IPS-NIHi7 (cell line): ENCODE data around the gene MFN1.

Experiments
- DNase-seq: peaks from one replicate; pipeline ENCODE4 v3.0.0; 2012; ENCODE audit warnings: mixed read lengths; ENCODE audit errors: extremely low spot score

MFN1 gene

DNA sequence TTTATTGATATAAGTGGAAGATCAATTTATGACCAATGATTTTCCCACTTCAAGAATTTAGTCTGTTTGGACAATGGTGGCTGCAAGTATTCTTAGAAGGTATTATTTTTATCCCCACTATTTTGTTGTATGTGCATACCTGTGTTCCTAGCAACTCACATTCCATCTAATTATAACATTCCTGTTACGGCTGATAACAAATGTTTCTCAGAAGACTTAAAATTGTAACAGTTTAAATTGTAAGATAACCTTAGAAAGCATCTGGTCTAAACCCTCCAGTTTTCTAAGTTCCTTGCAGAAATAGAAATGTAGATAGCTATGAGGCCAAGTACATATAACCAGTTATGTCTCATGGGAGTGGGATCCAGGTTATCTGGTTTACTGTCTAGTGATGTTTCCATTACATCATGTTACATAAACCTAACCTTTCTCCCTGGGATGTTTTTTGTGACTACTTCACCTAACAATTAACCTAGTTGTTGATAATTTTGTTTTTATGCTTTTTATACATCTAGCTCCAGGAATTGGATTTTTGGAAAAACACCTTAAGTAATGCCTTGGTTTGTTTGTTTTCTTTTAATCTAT lies 11.1 kb upstream of the MFN1 start:
- no peak for DNase-seq

DNA sequence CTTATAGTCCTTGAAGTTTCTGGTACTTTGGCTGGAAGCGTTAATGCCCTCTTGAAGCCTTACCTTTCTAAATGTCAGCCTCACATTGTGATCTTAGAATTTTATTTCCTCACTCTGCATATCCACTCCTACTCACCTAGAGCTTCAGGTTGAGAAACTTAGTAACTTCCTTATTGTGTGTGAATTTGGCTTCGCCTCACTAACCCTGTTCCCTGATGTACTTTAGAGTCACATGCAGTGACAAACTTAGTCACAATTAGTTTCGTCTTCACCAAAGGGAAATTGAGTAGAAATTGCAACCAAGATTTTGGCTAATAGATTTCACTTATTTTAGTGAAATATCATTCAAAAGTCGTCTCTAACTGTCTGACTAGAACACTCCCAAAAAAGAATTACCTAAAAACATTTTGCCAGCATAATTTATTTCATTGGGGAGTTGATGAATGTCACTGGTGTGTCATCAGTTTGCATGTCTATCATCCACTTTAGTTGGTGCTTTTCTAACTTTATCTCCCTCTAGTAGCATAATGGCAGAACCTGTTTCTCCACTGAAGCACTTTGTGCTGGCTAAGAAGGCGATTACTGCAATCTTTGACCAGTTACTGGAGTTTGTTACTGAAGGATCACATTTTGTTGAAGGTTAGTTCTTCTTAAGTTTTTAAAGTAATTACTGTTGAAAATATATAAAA lies 960 bp downstream of the MFN1 start:
- DNase-seq: no peak

GRCh38 chr3:179355996-179356395 lies 8.5 kb downstream of the MFN1 start:
- no peak for DNase-seq

GRCh38 chr3:179363332-179363731 lies 15.8 kb downstream of the MFN1 start:
- DNase-seq: no peak

GRCh38 chr3:179369621-179370020 lies 22.1 kb downstream of the MFN1 start:
- no peak for DNase-seq

- no peak for DNase-seq
These were observed 26.4 kb downstream of the MFN1 start for GRCh38 chr3:179373938-179374337.

DNA sequence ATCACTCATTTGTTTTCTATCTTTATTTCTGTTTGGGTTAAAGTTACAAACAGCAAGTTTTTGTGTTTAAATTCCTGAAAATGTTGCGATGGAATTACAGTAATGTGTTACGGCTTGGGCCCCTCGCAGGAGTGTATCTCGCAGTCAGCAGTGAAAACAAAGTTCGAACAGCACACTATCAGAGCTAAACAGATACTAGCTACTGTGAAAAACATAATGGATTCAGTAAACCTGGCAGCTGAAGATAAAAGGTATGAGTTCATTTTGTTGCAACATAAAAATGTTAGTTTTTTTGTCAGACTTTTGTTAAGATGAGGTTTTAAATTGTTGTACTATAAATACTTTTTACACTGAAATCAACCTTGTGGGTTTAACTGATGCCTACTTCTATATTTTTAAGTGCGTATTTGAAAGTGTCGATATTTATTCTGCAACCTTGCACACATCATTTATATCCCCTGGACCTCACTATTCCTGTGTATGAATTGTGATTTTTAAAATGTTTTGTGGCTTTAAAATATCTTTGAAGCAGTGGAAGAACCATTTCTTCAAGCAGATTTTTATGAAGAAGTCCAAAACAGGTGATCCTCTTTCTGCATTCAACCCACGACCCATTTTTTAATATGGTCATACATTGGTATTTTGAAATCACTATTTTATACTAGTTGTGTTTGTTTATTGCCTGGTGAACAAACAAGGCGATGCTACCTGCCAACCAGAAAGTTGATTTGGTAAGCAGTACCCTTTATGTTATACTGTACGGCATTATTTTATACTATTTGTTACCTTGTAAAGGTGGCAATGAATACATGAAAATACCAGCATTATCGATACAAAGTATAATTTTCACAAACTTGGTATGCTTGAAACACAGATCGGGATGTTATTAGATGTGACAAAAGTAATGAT lies 27.8 kb downstream of the MFN1 start:
- no peak for DNase-seq

DNA sequence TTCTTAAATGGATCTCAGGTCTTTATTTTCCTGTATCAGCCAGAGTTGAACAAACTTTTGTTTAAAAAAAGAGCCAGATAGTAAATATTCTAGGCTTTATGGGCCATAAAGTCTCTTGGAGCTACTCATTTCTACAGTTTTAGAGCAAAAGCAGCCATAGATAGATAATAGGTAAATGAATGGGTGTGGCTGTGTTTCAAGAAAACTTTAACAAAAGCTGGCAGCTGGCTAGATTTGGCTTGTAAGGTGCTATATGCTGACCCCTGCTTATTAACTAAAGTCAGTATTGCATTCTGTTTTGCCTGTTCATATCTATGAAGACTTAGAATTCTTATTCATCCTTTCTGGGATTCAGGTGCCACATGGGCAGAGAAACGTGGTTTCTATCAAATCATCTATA lies 29.0 kb downstream of the MFN1 start:
- DNase-seq: no peak

GRCh38 chr3:179391906-179392305 lies 44.4 kb downstream of the MFN1 start:
- no peak for DNase-seq

GRCh38 chr3:179398574-179399231 lies 51.2 kb downstream of the MFN1 start:
- no peak for DNase-seq

GRCh38 chr3:179401561-179401960 lies 54.1 kb downstream of the MFN1 start:
- no peak for DNase-seq

GRCh38 chr3:179402963-179403362 lies 55.5 kb downstream of the MFN1 start:
- no peak for DNase-seq

DNA sequence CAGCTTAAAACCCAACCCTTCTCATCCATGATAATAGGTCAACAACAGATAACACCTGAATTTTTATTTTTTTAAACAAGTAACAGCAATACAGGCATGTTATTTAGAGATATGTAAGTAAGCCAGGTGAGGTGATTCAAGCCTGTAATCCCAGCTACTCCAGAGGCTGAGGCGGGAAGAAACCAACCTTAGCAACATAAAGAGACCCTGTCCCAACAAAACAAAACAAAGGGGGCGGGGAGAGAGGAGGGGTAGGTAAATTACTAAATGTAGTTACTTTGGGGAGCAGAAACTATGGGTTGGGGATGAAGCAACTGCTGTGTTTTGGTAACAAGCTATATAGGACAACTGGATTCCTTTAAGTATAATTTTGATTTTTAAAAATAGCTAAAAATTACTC lies 56.8 kb downstream of the MFN1 start:
- no peak for DNase-seq

DNA sequence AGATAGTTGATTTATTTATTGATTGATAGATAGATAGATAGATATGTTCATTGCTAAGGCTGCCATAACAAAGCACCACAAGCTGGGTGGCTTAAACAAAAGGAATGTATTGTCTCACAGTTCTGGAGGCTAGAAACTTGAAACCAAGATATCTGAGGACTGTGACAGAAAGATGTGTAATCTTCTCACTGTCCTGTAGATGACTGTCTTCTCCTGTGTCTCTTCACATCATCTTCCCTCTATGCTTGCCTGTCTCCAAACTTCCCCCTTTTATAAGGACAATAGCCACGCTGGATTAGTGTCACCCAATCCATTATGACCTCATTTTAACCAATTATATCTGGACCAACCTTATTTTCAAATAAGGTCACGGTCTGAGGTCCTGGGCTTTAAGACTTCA lies 62.8 kb downstream of the MFN1 start:
- DNase-seq: no peak

DNA sequence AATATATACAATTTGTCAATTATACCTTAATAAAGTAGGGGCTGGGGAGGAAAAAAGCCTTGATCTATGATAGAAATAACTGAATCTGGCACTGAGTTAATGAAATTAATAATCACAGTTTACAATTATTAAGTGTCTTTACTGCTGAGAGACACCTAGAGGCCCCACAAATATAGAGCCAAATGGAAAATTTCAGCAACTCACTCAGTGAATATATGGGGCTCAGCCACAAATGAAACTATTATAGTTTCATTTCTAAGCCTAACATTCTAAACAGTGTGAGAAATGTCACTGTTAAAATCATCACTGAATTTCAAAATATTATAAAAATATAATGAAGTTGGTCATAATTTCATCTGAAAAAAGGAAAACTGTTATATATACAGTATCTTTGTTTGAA lies 63.5 kb downstream of the MFN1 start:
- no peak for DNase-seq

GRCh38 chr3:179414804-179415203 lies 67.3 kb downstream of the MFN1 start:
- DNase-seq: no peak

GRCh38 chr3:179415377-179415776 lies 67.9 kb downstream of the MFN1 start:
- DNase-seq: no peak

- no peak for DNase-seq
These were observed 69.2 kb downstream of the MFN1 start for GRCh38 chr3:179416681-179417080.

GRCh38 chr3:179418610-179419009 lies 71.1 kb downstream of the MFN1 start:
- DNase-seq: no peak

DNA sequence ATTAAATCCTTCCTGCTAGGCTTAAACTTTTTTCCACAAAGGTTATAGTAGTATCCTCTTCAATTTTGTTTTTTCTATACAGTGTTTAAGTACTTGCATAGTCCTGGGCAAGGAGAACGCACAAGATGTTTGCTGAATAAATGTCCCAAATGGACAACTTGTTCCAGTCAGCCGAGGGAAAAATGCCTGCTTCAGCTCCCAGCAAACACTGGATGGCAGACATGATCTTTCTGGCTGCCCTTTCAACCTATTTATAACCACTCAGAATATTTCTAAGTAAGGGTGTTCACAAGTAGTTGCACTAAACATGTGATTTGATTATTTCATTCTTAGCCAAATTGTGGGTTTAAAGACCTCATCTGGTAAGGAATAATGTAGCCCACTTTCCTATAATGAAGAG lies 74.0 kb downstream of the MFN1 start:
- peak; percentile 24 for DNase-seq

- DNase-seq: no peak
These were observed 77.6 kb downstream of the MFN1 start for GRCh38 chr3:179425075-179425474.

- no peak for DNase-seq
These were observed 81.5 kb downstream of the MFN1 start for GRCh38 chr3:179428876-179429548.
